DND-41 (cell line): Measurements from ENCODE around the gene NRCAM.

Source experiments
- EZH2 ChIP-seq: IDR thresholded peaks from 3 replicates; pipeline ENCODE4 v1.6.1; 2012; ENCODE audit warnings: borderline replicate concordance, low read depth, mild to moderate bottlenecking, moderate library complexity, low read length, inconsistent platforms; ENCODE audit not compliant: severe bottlenecking
- TF ChIP-seq, protein P1 (sequence below): IDR thresholded peaks from 2 replicates; pipeline ENCODE4 v1.5.1; 2012; ENCODE audit warnings: borderline replicate concordance, low read length, moderate library complexity, mild to moderate bottlenecking; ENCODE audit not compliant: poor library complexity, severe bottlenecking; ENCODE audit errors: extremely low read depth

DNA sequence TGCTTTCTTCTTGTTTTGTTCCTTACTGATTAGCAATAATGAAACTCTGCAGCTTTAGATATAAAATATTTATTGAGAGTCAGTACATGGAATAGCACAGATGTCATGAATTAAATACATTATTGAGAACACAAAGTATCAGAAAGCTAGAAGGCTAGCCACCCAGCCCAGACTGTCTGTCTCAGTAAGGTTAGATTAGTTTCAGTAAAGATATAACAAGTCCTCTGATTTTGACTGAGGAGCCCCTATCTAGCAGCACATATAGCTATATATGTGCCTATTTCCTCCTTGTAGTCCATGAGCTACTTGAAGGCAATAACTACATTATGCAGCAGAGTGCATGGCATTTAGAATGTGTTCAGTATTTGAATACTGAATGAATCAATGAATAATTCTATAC is 81.3 kb downstream of the NRCAM start:
- TF ChIP-seq, protein P1, sequence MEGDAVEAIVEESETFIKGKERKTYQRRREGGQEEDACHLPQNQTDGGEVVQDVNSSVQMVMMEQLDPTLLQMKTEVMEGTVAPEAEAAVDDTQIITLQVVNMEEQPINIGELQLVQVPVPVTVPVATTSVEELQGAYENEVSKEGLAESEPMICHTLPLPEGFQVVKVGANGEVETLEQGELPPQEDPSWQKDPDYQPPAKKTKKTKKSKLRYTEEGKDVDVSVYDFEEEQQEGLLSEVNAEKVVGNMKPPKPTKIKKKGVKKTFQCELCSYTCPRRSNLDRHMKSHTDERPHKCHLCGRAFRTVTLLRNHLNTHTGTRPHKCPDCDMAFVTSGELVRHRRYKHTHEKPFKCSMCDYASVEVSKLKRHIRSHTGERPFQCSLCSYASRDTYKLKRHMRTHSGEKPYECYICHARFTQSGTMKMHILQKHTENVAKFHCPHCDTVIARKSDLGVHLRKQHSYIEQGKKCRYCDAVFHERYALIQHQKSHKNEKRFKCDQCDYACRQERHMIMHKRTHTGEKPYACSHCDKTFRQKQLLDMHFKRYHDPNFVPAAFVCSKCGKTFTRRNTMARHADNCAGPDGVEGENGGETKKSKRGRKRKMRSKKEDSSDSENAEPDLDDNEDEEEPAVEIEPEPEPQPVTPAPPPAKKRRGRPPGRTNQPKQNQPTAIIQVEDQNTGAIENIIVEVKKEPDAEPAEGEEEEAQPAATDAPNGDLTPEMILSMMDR, result no peak
- TF ChIP-seq EZH2, result no peak
